HG03439 (cell line): ENCODE data around the gene MESP1.

Experiments
- ATAC-seq: cut with Tn5 transposase; IDR thresholded peaks from one replicate; pipeline ENCODE4 v1.9.1; 2021; ENCODE audit warnings: mild to moderate bottlenecking, moderate library complexity; ENCODE audit not compliant: unreplicated experiment

The MESP1 gene

DNA sequence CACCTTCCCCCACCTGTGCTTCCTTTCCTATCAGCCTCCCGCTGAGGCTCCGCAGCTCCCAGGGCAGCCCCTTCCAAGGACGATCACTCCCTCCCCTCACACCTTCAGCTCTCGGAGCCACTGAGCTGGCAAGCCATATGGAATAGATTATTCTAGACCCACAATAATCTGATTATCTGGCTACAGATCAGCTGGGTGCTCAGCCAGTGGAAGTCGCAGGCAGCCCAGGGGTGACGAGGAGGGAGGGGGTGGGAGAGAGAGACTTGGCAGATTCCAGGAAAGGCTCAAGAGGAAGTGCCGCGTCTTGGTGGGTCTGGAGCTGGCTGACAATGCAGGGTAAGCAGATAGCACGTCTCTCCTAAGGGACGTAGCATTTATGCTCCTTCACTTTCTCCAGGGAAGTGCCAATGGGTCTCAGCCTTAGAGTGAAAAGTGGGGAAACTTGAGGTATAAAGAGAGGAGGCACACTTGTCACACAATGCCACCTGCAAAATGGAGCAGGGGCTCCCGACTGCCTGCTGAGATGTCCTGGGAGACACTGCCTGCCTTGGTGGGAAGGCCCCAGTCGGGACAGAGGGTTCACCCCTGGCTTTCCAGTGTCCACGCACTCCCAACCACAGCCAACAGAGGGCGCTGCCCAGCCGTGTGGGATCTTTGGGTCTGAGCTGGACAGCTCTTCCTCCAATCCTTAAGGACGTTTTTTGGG lies 9.4 kb upstream of the MESP1 start:
- peak; percentile 50 for ATAC-seq

DNA sequence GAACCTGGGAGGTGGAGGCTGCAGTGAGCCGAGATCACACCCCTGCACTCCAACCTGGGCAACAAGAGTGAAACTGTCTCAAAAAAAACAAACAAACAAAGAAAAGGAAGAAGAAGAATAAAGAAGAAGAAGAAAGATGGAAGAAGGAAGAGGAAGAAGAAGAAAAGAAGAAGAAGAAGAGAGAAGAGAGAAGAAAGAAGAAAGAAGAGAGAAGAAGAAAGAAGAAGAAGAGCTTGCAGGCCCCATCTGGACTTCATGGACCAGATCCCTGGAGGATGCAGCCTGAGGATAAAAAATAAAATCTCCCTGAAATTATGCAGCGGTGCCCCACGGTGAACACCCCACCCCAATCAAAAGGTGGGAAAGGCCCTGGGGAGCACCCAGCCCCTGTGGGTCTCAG lies 8.8 kb upstream of the MESP1 start:
- ATAC-seq, result no peak

DNA sequence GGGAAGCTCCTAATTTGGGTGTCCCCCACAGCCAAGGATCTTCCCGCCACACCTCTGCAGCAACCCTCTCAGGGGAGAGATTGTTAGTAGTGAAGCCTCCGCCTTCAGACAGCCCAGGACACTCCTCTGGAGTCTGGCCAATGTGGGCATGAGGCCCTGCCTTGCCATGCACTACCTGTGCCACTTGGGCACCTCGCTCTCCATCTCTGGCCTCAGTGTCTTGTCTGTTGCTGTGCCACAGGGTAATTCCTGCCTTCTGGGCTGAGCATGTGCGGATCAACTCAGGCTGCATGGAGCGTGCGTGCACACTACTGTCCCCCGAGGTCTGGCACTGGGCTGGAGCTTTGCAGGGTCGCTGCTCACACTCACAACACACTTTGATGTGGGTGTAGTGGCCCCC lies 7.9 kb upstream of the MESP1 start:
- ATAC-seq, result no peak

DNA sequence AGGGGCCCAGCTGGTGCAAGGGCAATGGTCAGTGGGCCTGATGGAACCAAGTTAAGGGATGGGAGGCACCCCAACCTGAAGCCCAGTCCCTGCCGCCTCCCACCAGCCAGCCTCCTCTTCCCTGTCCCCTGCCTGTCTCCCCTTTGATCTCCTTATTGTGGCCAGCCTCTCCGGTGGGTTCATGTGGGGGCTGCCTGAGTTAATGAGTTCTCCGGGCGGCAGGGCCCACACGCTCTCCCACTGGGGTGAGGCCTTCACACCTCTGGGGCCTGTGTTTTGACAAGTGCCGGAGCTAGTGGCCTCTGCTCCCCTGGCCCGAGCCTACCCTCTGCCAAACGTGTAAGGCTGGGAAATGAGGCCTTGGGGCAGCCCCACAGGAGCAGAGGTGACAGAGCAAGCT lies 7.2 kb upstream of the MESP1 start:
- ATAC-seq, result no peak

DNA sequence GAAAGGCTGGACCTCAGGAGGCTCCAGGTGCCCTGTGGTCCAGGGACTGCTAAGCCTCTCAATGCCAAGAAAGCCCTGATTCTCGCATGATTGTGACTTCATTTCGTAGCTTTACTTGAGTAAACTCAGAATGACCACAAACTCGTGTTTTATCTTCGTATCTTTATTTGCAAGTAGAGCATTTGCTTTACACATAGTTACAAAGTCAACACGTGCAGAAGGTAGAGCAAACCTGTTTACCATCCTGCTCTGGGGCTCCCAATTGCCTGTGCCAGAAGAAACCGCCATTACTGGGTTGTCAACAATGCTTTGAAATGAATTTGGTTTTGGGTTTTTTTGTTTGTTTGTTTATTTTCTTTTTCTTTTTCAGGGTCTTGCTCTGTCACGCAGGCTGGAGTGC lies 5.8 kb upstream of the MESP1 start:
- ATAC-seq, result no peak

DNA sequence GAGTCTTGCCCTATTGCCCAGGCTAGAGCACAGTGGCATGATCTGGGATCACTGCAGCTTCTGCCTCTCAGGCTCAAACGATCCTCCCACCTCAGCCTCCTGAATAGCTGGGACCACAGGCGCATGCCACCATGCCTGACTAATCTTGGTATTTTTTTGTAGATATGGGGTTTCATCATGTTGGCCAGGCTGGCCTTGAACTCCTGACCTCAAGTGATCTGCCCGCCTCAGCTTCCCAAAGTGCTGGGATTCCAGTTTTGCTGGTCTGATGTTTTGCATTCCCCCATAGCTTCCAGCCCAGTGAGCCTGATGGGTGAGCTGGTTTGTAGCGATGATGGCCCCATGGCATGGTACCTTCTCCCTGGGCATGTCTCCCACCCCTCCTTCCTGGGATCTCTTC lies 4.7 kb upstream of the MESP1 start:
- no peak for ATAC-seq

DNA sequence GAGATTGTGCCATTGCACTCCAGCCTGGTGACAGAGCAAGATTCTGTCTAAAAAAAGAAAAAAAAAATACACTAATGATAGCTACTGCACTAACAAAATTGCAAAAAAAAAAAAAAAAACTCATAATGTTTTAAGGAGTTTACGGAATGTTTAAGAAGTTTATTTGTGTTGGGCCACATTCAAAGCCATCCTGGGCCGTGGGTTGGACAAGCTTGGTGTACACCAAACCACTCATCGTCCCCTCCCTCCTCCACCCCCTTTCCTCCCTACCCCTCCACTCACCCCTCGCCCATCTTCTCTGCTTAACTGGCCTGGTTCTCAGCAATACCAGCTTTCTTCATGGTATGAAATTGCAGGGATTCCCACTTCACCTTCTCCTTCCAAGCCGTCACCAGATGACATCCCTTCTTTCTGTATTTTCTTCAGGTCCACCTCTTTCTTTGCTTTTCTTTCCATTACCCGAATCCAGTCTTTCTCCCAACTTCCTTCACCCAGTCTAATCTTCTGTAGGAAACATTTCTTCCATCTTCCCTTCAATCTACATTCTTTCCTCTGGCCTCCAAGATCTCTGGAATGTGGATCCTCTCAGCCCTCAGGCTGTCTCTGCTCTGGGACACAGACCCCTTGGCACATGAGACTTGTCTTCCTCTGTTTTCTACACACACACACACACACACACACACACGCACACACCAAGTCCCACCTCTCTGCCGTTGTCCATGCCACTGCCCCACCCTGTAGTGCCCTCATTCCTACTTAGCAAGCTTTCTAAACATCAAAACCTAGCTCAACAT lies 3.5 kb upstream of the MESP1 start:
- ATAC-seq, result no peak

DNA sequence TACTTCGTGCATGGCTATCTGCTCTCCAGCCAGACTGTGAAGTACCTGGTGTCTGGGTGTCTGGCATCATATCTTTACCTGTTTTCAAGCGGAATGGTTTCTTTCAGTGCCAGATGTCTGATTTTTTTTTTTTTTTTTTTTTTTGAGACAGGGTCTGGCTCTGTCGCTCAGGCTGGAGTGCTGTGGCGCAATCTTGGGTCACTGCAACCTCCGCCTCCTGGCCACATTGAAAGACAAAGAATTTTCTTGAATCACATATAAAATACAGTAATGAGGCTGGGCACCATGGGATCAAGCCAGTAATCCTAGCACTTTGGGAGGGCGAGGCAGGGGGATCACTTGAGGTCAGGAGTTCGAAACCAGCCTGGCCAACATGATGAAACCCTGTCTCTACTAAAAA lies 2.8 kb upstream of the MESP1 start:
- ATAC-seq, result no peak

DNA sequence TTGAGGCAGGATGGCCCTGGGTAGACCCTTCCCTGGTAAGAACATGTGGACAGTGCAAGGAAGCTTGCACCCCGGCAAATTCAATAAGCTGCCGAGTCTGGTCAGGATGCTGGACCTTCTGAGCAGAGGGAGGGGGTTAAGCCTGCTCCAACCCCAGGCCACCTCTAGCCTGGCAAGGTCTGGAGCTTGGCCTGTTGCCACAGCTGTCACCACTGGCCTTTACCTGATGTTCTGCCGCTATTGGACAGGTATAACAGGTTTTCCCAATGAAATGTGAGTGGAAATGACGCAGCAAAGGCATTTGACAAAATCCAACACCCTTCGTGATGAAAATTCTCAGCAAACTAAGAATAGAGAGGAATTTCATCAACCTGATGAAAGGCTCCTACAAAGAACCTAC lies 699 bp upstream of the MESP1 start:
- ATAC-seq, result no peak

DNA sequence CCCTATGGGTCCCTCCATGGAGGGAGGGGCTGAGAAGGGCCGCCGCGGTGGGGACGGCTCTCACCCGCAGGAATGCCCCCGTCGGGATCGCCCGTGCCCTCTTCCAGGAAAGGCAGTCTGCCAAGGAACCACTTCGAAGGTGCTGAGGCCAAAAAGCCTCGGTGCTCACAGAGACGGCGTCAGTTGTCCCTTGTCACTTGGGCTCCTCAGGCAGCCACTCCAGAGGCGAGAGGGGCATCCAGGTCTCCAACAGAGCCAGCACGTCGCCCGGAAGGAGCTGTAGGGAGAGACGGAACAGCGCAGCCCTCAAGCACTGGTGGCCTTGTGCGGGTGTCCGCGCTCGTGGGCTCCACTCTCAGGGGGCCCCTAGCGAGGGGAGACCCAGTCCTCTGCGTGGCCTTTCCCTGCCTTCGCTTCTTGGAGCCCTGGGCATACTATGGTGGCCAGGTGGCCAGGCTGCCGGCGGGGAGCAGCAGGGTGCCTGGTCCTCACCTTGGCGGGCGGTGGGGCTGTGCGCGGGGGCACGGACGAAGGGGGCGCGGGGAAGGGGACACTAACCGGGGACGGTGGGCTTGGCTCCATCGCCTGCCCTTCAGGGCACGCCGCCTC lies 994 bp downstream of the MESP1 start:
- no peak for ATAC-seq

DNA sequence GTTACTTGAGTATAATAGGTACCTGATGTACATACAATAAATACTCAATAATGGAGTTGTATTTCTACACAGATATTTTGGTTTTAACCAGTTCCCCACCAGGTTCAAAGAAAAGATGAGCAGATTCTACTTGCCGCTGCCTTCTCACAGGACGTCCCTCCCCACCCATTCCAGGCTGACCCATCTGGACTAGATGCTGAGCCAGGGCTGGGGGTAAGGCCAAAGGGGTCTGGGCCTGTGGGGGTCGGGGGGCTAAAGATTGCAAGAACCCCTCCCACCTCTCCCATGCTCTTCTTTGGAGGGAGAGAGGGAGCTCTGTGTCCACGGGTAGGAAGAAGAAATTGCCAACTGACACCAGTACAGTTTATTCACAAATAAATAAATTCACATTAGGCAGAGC lies 1.5 kb downstream of the MESP1 start:
- ATAC-seq, result no peak

DNA sequence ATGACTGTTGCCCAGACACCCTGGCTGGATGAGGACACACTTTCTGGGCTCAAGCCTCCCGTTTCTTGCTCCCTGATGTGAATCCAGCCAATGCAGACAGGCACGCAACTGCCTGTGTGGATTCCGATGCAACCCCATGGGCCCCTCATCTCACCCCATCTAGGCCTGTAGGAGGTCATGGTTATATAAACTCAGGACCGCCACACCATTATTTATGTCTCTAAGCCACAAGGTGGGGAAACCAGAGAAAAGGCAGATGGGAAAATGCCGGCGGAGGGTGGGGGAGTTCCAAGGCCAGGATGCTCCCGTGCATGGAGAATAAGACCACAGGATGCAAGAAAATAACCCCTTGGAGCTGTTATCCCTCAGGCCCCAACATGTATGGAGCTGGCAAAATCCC lies 2.0 kb downstream of the MESP1 start:
- ATAC-seq, result no peak

DNA sequence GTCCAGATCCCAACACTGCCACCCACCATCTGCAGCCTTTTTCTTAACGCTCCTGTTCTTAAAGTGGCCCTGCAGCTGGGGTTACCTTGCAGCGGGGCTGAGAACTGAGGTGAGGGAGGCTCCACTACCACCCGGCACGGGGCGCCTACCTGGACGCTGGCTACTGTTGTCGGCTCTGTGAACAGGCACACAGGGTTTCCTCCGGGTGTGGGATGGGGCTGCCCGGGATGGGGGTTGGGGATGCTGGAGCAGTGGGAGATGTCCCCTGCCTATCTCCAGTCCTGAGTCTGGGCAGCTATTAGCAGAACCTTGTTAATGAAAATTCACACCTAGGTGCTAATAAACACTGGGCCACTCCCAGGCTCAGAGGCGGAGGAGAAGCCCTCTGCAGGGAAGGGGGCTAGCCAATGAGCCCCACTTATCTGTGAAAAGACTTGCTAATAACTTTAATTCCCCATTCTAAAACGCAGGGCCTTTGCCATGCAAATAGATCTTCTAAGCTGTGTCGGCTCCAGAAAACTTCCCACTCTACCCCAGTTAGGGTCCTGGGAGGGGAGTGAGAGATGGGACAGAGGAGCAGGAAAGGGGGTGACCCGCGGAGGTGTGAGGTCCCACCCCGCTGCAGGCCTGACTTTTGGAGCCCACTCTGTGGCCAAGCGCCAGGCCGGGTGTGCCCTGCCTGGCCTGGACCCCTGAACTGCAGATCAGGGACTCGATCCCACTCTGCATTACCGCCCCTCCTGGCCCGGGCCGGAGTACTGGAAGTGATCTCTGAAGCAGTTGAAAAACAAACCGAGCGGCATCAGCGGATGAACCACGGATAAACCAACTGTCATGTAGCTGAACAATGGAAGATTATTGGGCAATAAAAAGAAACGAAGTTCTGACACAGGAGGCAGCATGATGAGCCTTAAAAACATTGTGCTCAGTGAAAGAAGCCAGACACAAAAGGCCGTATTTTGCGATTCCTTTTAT lies 3.1 kb downstream of the MESP1 start:
- ATAC-seq, result no peak

DNA sequence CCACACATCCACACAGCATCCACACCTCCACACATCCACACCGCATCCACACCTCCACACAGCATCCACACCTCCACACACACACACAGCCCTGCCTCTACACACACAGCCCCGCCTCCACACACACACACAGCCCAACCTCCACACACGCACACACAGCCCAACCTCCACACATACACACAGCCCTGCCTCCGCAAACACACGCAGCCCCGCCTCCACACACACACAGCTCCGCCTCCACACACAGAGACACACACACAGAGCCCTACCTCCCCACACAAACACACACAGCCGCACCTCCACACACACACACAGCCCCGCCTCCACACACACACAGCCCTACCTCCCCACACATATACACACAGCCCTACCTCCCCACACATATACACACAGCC lies 4.7 kb downstream of the MESP1 start:
- no peak for ATAC-seq

DNA sequence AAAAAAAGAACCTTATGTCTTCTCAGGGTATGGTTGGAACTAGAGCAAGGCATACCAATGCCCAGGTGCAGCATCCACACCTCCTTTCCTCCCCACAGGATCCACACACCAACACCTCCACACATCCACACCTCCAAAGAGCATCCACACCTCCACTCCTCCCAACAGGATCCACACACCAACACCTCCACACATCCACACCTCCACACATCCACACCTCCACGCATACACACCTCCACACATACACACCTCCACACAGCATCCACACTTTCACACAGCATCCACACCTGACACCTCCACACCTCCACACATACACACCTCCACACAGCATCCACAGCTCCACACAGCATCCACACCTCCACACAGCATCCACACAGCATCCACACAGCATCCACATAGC lies 5.3 kb downstream of the MESP1 start:
- no peak for ATAC-seq

DNA sequence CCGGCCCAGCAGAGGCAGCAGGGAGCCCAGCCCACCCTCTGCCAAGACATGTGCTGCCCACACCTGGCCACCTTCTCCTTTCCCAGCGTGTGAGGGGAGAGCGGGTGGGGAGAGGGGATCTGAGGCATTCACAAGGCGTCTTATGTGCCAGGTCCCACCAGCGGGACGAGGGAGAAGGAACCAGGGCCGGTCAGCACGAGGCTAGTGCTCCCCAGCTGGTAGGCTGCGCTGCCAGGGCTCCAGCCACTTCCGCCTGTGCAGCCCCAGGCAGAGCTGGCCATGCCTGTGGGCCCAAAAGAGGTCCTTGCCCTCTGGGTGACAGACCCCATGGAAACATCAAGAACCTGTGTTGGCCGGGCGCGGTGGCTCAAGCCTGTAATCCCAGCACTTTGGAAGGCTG lies 5.9 kb downstream of the MESP1 start:
- no peak for ATAC-seq

DNA sequence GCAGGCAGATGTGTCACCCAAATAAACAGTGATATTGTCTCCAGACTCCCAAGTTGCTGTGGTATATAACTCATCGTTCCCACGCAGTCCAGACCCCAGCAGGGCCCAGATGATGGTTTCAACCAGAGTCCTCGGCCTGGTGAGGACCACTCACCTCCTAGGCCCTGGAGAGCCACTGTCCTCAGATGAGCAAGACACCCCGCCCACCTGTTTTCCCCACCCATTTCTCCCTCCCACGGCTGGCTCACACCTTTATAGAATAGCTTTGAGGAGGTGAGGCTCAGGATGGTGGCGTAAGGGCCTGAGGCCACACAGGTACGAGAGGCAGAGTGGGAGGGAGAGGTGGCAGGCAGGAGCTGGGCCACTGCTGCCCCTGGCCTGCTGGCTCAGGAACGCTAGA lies 7.5 kb downstream of the MESP1 start:
- ATAC-seq, result no peak

DNA sequence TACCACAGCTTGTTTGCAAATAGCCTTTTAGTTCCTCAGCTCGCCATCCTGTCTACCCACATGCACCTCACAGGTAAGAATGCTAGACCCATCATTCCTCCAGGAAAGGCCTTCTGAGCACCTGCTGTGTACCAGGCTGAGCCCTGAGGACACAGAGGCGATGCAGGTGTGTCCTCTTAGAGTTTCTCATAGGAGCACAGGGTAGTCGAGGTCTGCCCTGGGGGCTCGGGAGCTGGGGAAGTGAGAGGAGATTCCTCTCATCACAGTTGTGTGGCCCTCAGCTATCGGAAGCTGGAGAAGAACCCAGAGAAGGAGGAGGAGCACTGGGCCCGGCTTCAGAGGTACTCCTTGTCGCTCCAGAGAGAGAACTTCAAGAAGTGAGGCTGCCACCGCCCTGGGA lies 8.0 kb downstream of the MESP1 start:
- ATAC-seq, result no peak

DNA sequence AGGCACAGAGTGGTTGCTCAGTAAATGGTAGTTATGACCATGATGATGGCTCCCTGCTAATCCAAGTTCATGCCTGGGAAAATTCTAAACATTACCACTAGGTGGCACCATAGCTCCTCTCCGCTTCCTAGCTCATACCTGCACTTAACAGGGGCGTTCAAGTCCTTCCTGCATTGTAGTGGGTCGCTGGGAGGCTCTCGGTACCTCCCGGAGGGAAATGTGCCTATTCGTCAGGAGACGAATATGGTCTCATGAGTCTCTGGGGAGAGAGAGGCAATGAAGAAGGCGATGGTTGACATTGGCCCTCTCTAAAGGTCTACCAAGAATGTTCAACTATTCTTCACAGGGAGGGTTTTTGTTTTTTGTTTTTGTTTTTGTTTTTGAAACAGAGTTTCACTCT lies 10.9 kb downstream of the MESP1 start:
- ATAC-seq, result peak; percentile 79

DNA sequence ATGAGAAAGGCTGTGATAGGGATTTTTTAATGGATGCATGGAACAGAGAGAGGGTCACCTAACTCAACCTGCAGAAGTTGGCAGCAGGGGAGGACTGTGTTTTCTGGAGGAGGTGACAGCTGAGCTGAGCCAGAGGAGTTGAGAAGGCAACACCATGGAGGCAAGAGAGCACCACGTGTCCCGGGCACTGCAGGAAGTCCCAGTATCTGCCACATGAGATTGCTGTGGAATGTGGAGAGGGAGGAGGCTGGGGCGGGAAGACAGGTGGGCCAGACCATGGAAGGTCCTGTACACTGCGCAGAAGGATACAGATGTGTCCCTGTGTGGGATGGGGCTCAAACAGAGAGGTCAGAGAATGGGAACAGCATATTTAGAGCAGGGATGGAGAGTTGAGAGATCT lies 15.3 kb downstream of the MESP1 start:
- no peak for ATAC-seq
